Activated CD4-positive, alpha-beta T cell treated with anti-CD3 and anti-CD28 coated beads, Interleukin-2, amount 50 U/mL, for 48 hours (primary cell): Measurements from ENCODE around the gene PLCG1.
"Not testable (repeated sequence)": the region's sequence is repeated elsewhere in the genome, so short reads cannot be mapped to it uniquely, and the experiment has no call there.

Source experiments
- DNase-seq, 2 experiments: peaks; one replicate each; pipeline ENCODE4 v3.0.0-alpha.2; 2020

The PLCG1 gene

GRCh38 chr20:41125530-41126457, 11.5 kb upstream of the PLCG1 start:
- DNase-seq, result no peak

- DNase-seq, result no peak
Measured at GRCh38 chr20:41126719-41127118, 10.6 kb upstream of the PLCG1 start.

GRCh38 chr20:41128317-41128716, 9.0 kb upstream of the PLCG1 start:
- not testable (repeated sequence) for DNase-seq

GRCh38 chr20:41131594-41132387, 5.6 kb upstream of the PLCG1 start:
- DNase-seq, result no peak

- not testable (repeated sequence) for DNase-seq
Measured at GRCh38 chr20:41132388-41132775, 5.0 kb upstream of the PLCG1 start.

GRCh38 chr20:41133709-41134361, 3.5 kb upstream of the PLCG1 start:
- peak; percentile 66 to 74 for DNase-seq

- DNase-seq, result no peak
Measured at GRCh38 chr20:41134362-41135186, 2.8 kb upstream of the PLCG1 start.

- peak; percentile 65 to 72 for DNase-seq
Measured at GRCh38 chr20:41135187-41135887, 2.0 kb upstream of the PLCG1 start.

- DNase-seq, result no peak
Measured at GRCh38 chr20:41135888-41136679, 1.3 kb upstream of the PLCG1 start.

- peak; percentile 67 to 73 for DNase-seq
Measured at GRCh38 chr20:41137614-41138474, 501 bp downstream of the PLCG1 start.

GRCh38 chr20:41138475-41139226, 1.3 kb downstream of the PLCG1 start:
- peak in 1 of 2 experiments; percentile 50 for DNase-seq

GRCh38 chr20:41139227-41140093, 2.1 kb downstream of the PLCG1 start:
- DNase-seq, result peak in 1 of 2 experiments; percentile 42

GRCh38 chr20:41140226-41141133, 3.1 kb downstream of the PLCG1 start:
- peak; percentile 41 to 47 for DNase-seq

- peak in 1 of 2 experiments; percentile 35 for DNase-seq
Measured at GRCh38 chr20:41141153-41141815, 3.9 kb downstream of the PLCG1 start.

GRCh38 chr20:41142245-41142644, 4.9 kb downstream of the PLCG1 start:
- DNase-seq, result no peak

GRCh38 chr20:41142919-41143318, 5.6 kb downstream of the PLCG1 start:
- peak in 1 of 2 experiments; percentile 41 for DNase-seq
